ENCODE measurements around the gene KCNQ1.

The KCNQ1 gene

GRCh38 chr11:2806351-2807024 lies 361.7 kb downstream of the KCNQ1 start:
- DNase-seq (ENCODE audit: low read depth), result no peak

- no peak for DNase-seq (ENCODE audit: low read depth)
Observed at GRCh38 chr11:2807025-2807681, 362.3 kb downstream of the KCNQ1 start.

GRCh38 chr11:2807801-2808241 lies 363.0 kb downstream of the KCNQ1 start:
- no peak for DNase-seq (ENCODE audit: low read depth)

GRCh38 chr11:2808850-2809846 lies 364.3 kb downstream of the KCNQ1 start:
- no peak for DNase-seq (ENCODE audit: low read depth)

- DNase-seq (ENCODE audit: low read depth), result no peak
Observed at GRCh38 chr11:2809854-2810253, 365.0 kb downstream of the KCNQ1 start.

- DNase-seq (ENCODE audit: low read depth), result no peak
Observed at GRCh38 chr11:2810411-2811205, 365.8 kb downstream of the KCNQ1 start.

GRCh38 chr11:2811206-2812091 lies 366.6 kb downstream of the KCNQ1 start:
- DNase-seq (ENCODE audit: low read depth), result no peak

- DNase-seq (ENCODE audit: low read depth), result no peak
Observed at GRCh38 chr11:2812371-2812991, 367.7 kb downstream of the KCNQ1 start.

- no peak for DNase-seq (ENCODE audit: low read depth)
Observed at GRCh38 chr11:2813141-2813908, 368.5 kb downstream of the KCNQ1 start.

- DNase-seq (ENCODE audit: low read depth), result no peak
Observed at GRCh38 chr11:2813968-2814367, 369.2 kb downstream of the KCNQ1 start.

GRCh38 chr11:2814751-2815150 lies 369.9 kb downstream of the KCNQ1 start:
- DNase-seq (ENCODE audit: low read depth), result no peak

GRCh38 chr11:2815762-2816496 lies 371.1 kb downstream of the KCNQ1 start:
- DNase-seq (ENCODE audit: low read depth), result no peak

GRCh38 chr11:2816523-2816922 lies 371.7 kb downstream of the KCNQ1 start:
- DNase-seq (ENCODE audit: low read depth), result no peak

- no peak for DNase-seq (ENCODE audit: low read depth)
Observed at GRCh38 chr11:2816941-2817421, 372.2 kb downstream of the KCNQ1 start.

- DNase-seq (ENCODE audit: low read depth), result no peak
Observed at GRCh38 chr11:2817431-2817830, 372.6 kb downstream of the KCNQ1 start.

GRCh38 chr11:2818021-2818420 lies 373.2 kb downstream of the KCNQ1 start:
- DNase-seq (ENCODE audit: low read depth), result no peak

GRCh38 chr11:2818503-2818902 lies 373.7 kb downstream of the KCNQ1 start:
- DNase-seq (ENCODE audit: low read depth), result no peak

- no peak for DNase-seq (ENCODE audit: low read depth)
Observed at GRCh38 chr11:2819316-2819715, 374.5 kb downstream of the KCNQ1 start.

GRCh38 chr11:2820976-2821375 lies 376.2 kb downstream of the KCNQ1 start:
- DNase-seq (ENCODE audit: low read depth), result no peak

Measured in activated T-helper 1 cell treated with Interleukin-2 at 50 U/mL for 16 hours (primary cell).